Panc1 (cell line): ENCODE measurements around the gene C22orf39. TPM values are rescaled to one million over a fixed set of nuclear protein-coding genes. Genes with fewer than 3 reads are reported as not detected.

Experiments used
- ATAC-seq: fragments of 200-7000 bp; cut with Tn5 transposase; 2 replicates; pipeline ENCODE4 v1.9.1; 2020; ENCODE audit warnings: mild to moderate bottlenecking, moderate library complexity
- BruUV-seq: library from RNA; stranded (reverse); fragments of 400-500 nt; replicated peaks from 2 replicates; lab custom pipeline; 2021; lab: Mats Ljungman, UMichigan
- CTCF ChIA-PET: fragments of 300-600 bp; sonication (Branson Sonifier 250); formaldehyde crosslinking; loops from one replicate; lab custom pipeline; 2022; ENCODE audit warnings: antibody characterized with exemption; lab: Charles Lee
- POLR2A ChIA-PET: fragments of 300-600 bp; sonication (Branson Sonifier 250); formaldehyde crosslinking; loops from one replicate; lab custom pipeline; 2022; ENCODE audit warnings: antibody characterized with exemption; lab: Charles Lee
- DNase-seq: peaks from one replicate; pipeline ENCODE4 v3.0.0-alpha.2; 2010; ENCODE audit warnings: low read depth, low spot score
- H3K27ac ChIP-seq: 2 replicates; pipeline ENCODE4 v1.5.1; 2011; ENCODE audit warnings: mild to moderate bottlenecking, low read length, inconsistent platforms
- H3K27me3 ChIP-seq: fragments of 200-500 bp; sonication (Bioruptor generic); 2 replicates; pipeline ENCODE4 v1.6.0; 2014; ENCODE audit warnings: low read length, inconsistent platforms; ENCODE audit not compliant: control insufficient read depth, insufficient read depth
- H3K36me3 ChIP-seq: fragments of 200-500 bp; sonication (Bioruptor generic); 2 replicates; pipeline ENCODE4 v1.5.1; 2014; ENCODE audit warnings: inconsistent platforms, mild to moderate bottlenecking, low read length, moderate library complexity; ENCODE audit not compliant: control insufficient read depth, insufficient read depth
- H3K4me1 ChIP-seq: 2 replicates; pipeline ENCODE4 v1.5.1; 2011; ENCODE audit warnings: inconsistent platforms, mild to moderate bottlenecking, low read length, moderate library complexity; ENCODE audit not compliant: control insufficient read depth, insufficient read depth
- H3K4me3 ChIP-seq, 2 experiments: 2 replicates each; pipeline ENCODE4 v1.5.1; 2011 to 2012; ENCODE audit warnings: low read depth in 2 of 2, low read length in 2 of 2, mild to moderate bottlenecking in 2 of 2, inconsistent platforms in 1 of 2, moderate library complexity in 1 of 2
- H3K9me3 ChIP-seq: fragments of 200-500 bp; sonication (Bioruptor generic); 2 replicates; pipeline ENCODE4 v1.5.1; 2014; ENCODE audit warnings: low read depth, mild to moderate bottlenecking, inconsistent platforms, low read length, moderate library complexity; ENCODE audit not compliant: control insufficient read depth, insufficient read depth
- CTCF ChIP-seq: fragments of 450-650 bp; IDR thresholded peaks from 2 replicates; pipeline ENCODE4 v1.5.1; 2017; ENCODE audit warnings: mild to moderate bottlenecking
- POLR2AphosphoS5 ChIP-seq: IDR thresholded peaks from 2 replicates; pipeline ENCODE4 v1.6.1; 2012; ENCODE audit warnings: mild to moderate bottlenecking, low read depth, low read length, moderate library complexity
- REST ChIP-seq, 2 experiments: IDR thresholded peaks; 2 replicates each; pipeline ENCODE4 v1.6.1; 2011 to 2012; ENCODE audit warnings: low read depth in 2 of 2, control low read depth in 1 of 2, low read length in 1 of 2, mild to moderate bottlenecking in 1 of 2, moderate library complexity in 1 of 2; ENCODE audit not compliant: insufficient read depth in 1 of 2
- SIN3A ChIP-seq: IDR thresholded peaks from 2 replicates; pipeline ENCODE4 v1.6.1; 2012; ENCODE audit warnings: low read depth, mild to moderate bottlenecking, low read length, moderate library complexity, borderline replicate concordance; ENCODE audit not compliant: insufficient read depth
- TCF7L2 ChIP-seq: IDR thresholded peaks from 2 replicates; pipeline ENCODE4 v1.6.1; 2011; ENCODE audit warnings: mild to moderate bottlenecking, low read depth, low read length, inconsistent platforms
- in situ Hi-C: cut with HindIII; loops from 2 replicates; pipeline ENCODE4 v1.10.0; 2016; ENCODE audit warnings: low sequenced_read_pairs, low pct_unique_long_range_greater_than_20kb
- intact Hi-C: fragments of 100-400 bp; cut with micrococcal nuclease; formaldehyde crosslinking; loops from one replicate; pipeline ENCODE4 v1.10.0; 2022; ENCODE audit not compliant: unreplicated experiment
- total RNA-seq: library from RNA; stranded (reverse); gene quantifications from one replicate; pipeline ENCODE4 v1.2.1, GENCODE V29; 2021; ENCODE audit not compliant: unreplicated experiment

C22orf39 gene
- total RNA-seq, 1 experiment from 2014 or later = 20.5 TPM

GRCh38 chr22:19420321-19420720 lies 27.2 kb downstream of the C22orf39 start:
- no peaks in the 10 kb centered on the region for H3K9me3 ChIP-seq
- no peaks in the 10 kb centered on the region for H3K36me3 ChIP-seq
- ATAC-seq = no peak
- ChIA-PET CTCF (no interaction called here), POLR2A (no interaction called here)
- H3K4me3 ChIP-seq = no peak overlapping the region
- no peak for DNase-seq
- no peak for TF ChIP-seq REST (IDR thresholded peaks at IDR 0.05; ENCODE audit: insufficient read depth in 1 of 2, low read depth in 2 of 2, low read length in 1 of 2)
- TF ChIP-seq POLR2AphosphoS5 = no peak
- TF ChIP-seq CTCF = no peak
- TF ChIP-seq TCF7L2 = no peak
- no peak for TF ChIP-seq SIN3A
- no TSS peak for BruUV-seq
- H3K4me1 ChIP-seq = no peaks in the 10 kb centered on the region; the same call in 1 of the 2 replicates
- in situ Hi-C loops (no loop called here), intact Hi-C loops (no loop called here)
- no peak overlapping the region for H3K27ac ChIP-seq
- H3K27me3 ChIP-seq = no peaks in the 10 kb centered on the region

GRCh38 chr22:19419464-19420178 lies 27.9 kb downstream of the C22orf39 start:
- ChIA-PET POLR2A (no interaction called here), CTCF (no interaction called here)
- Histone ChIP-seq H3K36me3 (no peaks in the 10 kb centered on the region), H3K27ac (no peak overlapping the region), H3K27me3 (no peaks in the 10 kb centered on the region), H3K4me1 (no peaks in the 10 kb centered on the region; the same call in 1 of the 2 replicates), H3K9me3 (no peaks in the 10 kb centered on the region), H3K4me3 (no peak overlapping the region)
- BruUV-seq = no TSS peak
- in situ Hi-C loops = no loop called here
- intact Hi-C loops = no loop called here
- DNase-seq = no peak
- TF ChIP-seq TCF7L2 (no peak), SIN3A (no peak), REST (IDR thresholded peaks at IDR 0.05; ENCODE audit: insufficient read depth in 1 of 2, low read depth in 2 of 2, low read length in 1 of 2) (no peak), POLR2AphosphoS5 (no peak), CTCF (no peak)
- no peak for ATAC-seq
